Thoracic aorta (tissue), 2 donors: ENCODE data around the gene SPATA13. TPM values are rescaled to one million over a fixed set of nuclear protein-coding genes. Genes with fewer than 3 reads are reported as not detected.
"Not testable (repeated sequence)": the region's sequence is repeated elsewhere in the genome, so short reads cannot be mapped to it uniquely, and the experiment has no call there.

ENCODE experiments used
- ATAC-seq: fragments of 150-250 bp; one replicate; pipeline ENCODE4 v1.8.0; 2017; ENCODE audit warnings: low read depth; ENCODE audit not compliant: insufficient number of reproducible peaks, low FRiP score
- DNase-seq: peaks from one replicate; pipeline ENCODE4 v3.0.0-alpha.2; 2020; ENCODE audit warnings: low spot score
- H3K27ac ChIP-seq, 2 donors: fragments of 200-600 bp; sonication (generic); 1 replicate in 1 of 2; 2 replicates in 1 of 2; pipeline ENCODE4 v1.5.1; 2016; ENCODE audit warnings: mild to moderate bottlenecking in 2 of 2, moderate library complexity in 2 of 2
- H3K27me3 ChIP-seq: fragments of 200-600 bp; sonication (generic); replicated peaks from 2 replicates; pipeline ENCODE4 v1.6.0; 2016; ENCODE audit warnings: mild to moderate bottlenecking; ENCODE audit not compliant: insufficient read depth
- H3K36me3 ChIP-seq: fragments of 200-600 bp; sonication (generic); one replicate; pipeline ENCODE4 v1.5.1; 2016
- H3K4me1 ChIP-seq, 2 donors: fragments of 200-600 bp; sonication (generic); 1 replicate in 1 of 2; 2 replicates in 1 of 2; pipeline versions ENCODE4 v1.5.1 to v1.6.0; 2016; ENCODE audit warnings: low read depth in 2 of 2, mild to moderate bottlenecking in 1 of 2; ENCODE audit not compliant: control insufficient read depth in 1 of 2
- H3K4me3 ChIP-seq: fragments of 200-600 bp; sonication (generic); 2 replicates; pipeline ENCODE4 v1.5.1; 2016; ENCODE audit warnings: mild to moderate bottlenecking
- H3K9me3 ChIP-seq: fragments of 200-600 bp; sonication (generic); 2 replicates; pipeline ENCODE4 v1.5.1; 2016
- total RNA-seq, 2 donors: library from RNA; depleted of rRNA; stranded (reverse); fragments of >200 nt; gene quantifications; one replicate each; pipeline versions ENCODE4 v1.1.0 to v1.2.3, GENCODE V29; 2016
- TF ChIP-seq, protein P1 (sequence below): fragments of 200-600 bp; sonication (generic); IDR thresholded peaks from one replicate; pipeline ENCODE4 v1.5.1; 2019; ENCODE audit warnings: antibody characterized with exemption

SPATA13 gene
- total RNA-seq, 2 donors from 2014 or later, result 14.5 to 33.4 TPM

DNA sequence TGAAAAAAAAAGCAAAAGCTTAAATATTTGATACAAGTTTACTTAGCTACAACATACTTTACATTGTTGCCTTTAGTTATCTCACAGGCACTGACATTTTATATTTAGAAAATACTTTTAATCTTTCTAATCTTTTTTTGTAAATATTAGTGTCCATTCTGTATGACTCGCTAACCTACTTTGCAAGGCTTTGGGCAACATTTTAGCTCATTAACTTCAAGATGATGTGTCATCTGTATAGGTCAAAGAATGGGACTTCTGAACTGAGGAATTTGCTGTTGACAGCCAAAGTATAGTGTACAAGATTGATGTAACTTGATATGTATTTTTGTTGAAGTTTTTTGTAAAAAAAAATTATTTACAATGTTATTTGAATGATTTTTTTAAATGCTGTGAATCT lies 146.1 kb downstream of the SPATA13 start:
- Histone ChIP-seq H3K4me3 (no peak overlapping the region), H3K9me3 (no peaks in the 10 kb centered on the region), H3K27me3 (no peaks in the 10 kb centered on the region), H3K27ac (no peak overlapping the region), H3K4me1 (no peaks in the 10 kb centered on the region), H3K36me3 (no peaks in the 10 kb centered on the region)
- no peak for ATAC-seq
- no peak for DNase-seq
- TF ChIP-seq, protein P1, sequence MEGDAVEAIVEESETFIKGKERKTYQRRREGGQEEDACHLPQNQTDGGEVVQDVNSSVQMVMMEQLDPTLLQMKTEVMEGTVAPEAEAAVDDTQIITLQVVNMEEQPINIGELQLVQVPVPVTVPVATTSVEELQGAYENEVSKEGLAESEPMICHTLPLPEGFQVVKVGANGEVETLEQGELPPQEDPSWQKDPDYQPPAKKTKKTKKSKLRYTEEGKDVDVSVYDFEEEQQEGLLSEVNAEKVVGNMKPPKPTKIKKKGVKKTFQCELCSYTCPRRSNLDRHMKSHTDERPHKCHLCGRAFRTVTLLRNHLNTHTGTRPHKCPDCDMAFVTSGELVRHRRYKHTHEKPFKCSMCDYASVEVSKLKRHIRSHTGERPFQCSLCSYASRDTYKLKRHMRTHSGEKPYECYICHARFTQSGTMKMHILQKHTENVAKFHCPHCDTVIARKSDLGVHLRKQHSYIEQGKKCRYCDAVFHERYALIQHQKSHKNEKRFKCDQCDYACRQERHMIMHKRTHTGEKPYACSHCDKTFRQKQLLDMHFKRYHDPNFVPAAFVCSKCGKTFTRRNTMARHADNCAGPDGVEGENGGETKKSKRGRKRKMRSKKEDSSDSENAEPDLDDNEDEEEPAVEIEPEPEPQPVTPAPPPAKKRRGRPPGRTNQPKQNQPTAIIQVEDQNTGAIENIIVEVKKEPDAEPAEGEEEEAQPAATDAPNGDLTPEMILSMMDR, result no peak

DNA sequence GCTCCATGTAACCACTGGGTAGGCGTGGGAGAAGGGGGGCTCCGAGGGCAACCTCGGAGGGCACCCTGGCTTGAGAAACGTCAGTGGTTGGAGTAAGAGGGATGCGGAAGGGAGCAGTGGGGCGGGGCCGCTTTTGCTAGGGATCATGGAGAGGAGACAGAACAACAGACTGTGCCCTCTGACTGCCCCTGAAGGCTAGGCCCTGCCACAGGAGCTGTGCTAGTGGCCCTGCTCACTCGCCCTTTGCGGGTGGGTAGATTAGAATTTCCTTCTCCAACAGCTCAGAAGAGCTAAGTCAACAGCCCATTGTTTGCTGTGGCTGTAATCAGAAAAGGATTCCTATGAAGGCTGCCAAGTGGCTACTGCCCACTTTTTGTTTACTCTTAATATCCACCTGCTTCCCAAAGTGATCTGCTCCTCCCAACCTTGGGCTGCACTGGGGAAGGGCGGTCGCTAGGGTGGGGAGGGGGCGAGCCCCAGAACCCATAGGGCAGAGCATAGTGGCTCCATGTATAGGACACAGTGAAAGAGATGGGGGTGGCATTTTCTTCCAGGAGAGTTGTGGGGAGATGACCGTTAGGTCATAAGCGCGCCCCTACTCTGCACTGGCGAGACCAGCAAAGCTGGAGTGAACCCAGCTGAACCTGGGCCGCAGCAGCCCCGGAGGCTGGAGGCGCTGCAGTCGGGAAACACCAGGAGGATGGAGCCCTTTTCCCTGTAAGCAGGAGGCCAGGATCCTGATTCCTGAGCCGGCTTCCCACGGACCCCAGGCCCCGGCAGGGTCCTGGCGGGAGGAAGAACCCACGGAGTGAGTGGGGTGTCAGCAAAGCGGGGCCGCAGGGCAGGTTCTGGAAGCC lies 146.9 kb downstream of the SPATA13 start:
- no peaks in the 10 kb centered on the region for H3K27me3 ChIP-seq
- DNase-seq, result no peak
- no peak for ATAC-seq
- no peaks in the 10 kb centered on the region for H3K4me1 ChIP-seq
- no peak overlapping the region for H3K4me3 ChIP-seq
- H3K27ac ChIP-seq, result no peak overlapping the region
- no peaks in the 10 kb centered on the region for H3K36me3 ChIP-seq
- TF ChIP-seq, protein P1, result no peak
- no peaks in the 10 kb centered on the region for H3K9me3 ChIP-seq

DNA sequence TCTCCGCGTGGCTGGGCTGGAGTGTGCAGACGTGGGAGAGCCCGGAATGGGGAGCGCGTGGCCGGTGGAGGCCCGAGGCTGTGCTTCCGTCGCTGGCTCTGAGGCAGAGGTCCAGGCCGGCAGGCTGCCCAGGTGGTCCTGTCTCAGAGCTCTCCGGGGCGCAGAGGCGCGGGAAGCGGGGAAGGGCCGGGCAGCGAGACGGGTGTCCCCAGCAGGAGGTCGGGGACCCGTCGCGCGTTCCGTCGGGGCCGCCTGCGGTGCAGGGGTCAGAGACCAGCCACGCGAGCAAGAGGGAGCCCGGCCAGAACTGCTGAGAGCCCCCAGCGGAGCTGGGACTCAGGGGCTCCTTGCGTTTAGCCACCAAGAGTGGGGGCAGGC lies 147.5 kb downstream of the SPATA13 start:
- ATAC-seq (no peak), DNase-seq (no peak)
- no peaks in the 10 kb centered on the region for H3K27me3 ChIP-seq
- no peaks in the 10 kb centered on the region for H3K4me1 ChIP-seq
- no peaks in the 10 kb centered on the region for H3K36me3 ChIP-seq
- no peak overlapping the region for H3K4me3 ChIP-seq
- no peak overlapping the region for H3K27ac ChIP-seq
- no peaks in the 10 kb centered on the region for H3K9me3 ChIP-seq
- TF ChIP-seq, protein P1, result no peak

DNA sequence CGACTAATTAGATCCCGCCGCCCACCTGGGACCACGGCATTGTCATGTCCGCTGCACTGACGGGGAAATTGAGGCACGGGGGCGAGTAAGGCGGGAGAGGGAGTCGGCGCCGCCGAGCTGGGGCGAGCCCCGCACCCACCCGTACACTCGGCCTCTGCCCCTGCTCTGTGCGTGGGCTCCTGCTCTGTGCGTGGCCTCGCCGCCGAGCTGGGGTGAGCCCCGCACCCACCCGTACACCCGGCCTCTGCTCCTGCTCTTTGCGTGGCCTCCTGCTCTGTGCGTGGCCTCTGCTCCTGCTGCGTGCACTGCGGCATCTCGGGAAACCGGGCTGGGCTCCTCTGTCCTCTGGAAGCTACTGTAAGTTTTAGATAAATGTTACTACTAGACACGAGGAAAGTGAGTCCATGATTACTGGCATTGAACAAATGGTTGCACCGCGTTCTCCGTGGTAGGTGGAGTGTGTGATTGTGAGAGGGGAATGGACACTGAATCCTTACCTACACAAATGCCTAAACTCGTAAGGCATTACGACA lies 148.0 kb downstream of the SPATA13 start:
- Histone ChIP-seq H3K9me3 (no peaks in the 10 kb centered on the region), H3K27me3 (no peaks in the 10 kb centered on the region), H3K4me3 (no peak overlapping the region), H3K36me3 (no peaks in the 10 kb centered on the region), H3K4me1 (no peaks in the 10 kb centered on the region), H3K27ac (no peak overlapping the region)
- ATAC-seq (no peak), DNase-seq (no peak)
- TF ChIP-seq, protein P1, result no peak

DNA sequence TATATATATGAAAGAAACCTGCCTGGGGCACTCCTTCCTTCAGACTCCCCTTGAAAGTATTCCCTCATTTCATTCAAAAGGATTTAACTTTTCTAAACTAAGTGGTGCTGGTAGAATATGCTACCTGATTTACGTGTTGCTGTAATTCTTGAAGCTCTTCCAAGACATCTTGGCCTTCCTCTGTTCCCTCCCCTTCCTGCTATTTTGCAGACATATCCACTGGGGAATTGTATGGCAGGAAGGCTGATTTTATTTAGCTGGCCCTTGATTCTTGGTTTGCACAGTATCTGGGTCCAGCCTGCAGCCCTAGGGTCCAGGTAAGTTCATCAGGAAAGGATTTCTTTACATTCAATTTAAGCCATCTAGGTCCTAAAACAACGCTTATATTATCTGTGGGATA lies 148.8 kb downstream of the SPATA13 start, which contains the start of gene C1QTNF9:
C1QTNF9 (plus strand) TSS at position 281 of the 400 bp plus-strand sequence. CDS start 6,424 bp downstream, outside the sequence.
- DNase-seq, H3K9me3 ChIP-seq, ATAC-seq, H3K27me3 ChIP-seq, H3K36me3 ChIP-seq, H3K4me1 ChIP-seq, H3K27ac ChIP-seq, H3K4me3 ChIP-seq: not testable (repeated sequence)
